ENCODE measurements around the gene SLC37A2. TPM values are rescaled to one million over a fixed set of nuclear protein-coding genes. Genes with fewer than 3 reads are reported as not detected.

Gene SLC37A2
- total RNA-seq, 2 donors from 2014 or later, result 1.0 to 1.3 TPM

DNA sequence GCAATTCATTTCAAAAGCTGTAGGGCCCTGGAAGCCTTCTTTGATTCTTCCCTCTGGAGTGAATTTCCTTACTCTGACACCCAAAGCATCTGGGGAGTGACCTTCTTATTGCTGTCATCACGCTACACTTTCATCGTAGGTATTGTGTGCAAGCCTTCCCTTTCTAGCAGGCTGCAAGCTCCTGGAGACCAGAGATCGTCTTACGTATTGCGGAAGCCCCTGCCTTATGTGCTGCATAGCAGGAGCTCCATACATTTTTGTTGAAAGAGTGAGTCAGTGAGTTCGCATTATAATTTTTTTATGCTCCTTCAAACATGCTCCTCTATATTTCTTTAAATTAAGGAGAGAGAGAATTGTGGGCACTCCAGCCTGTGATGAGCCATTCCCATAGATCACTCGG lies 69.5 kb downstream of the SLC37A2 start:
- Histone ChIP-seq H3K4me3 (ENCODE audit: low read length) (no peak overlapping the region), H3K9me3 (ENCODE audit: control insufficient read depth, low read length) (no peaks in the 10 kb centered on the region), H3K4me1 (ENCODE audit: control insufficient read depth, insufficient read depth, low read length) (no peaks in the 10 kb centered on the region), H3K36me3 (ENCODE audit: control insufficient read depth, insufficient read depth, low read length) (no peaks in the 10 kb centered on the region), H3K27ac (ENCODE audit: low read depth, low read length) (no peak overlapping the region), H3K9ac (ENCODE audit: extremely low read depth, low read length, poor library complexity, severe bottlenecking) (no peak overlapping the region), H3K27me3 (ENCODE audit: control insufficient read depth, insufficient read depth, low read length, poor library complexity, severe bottlenecking) (peaks cover 25% of the 10 kb centered on the region)
- TF ChIP-seq CTCF (conservative IDR thresholded peaks at IDR 0.05), result no peak
- peaks cover 46% of the 10 kb centered on the region for H3K27me3 Mint-ChIP-seq (ENCODE audit: insufficient read depth)
- no peaks in the 10 kb centered on the region for H3K36me3 Mint-ChIP-seq (ENCODE audit: low read depth)
- DNase-seq, result no peak
- peaks cover 2% of the 10 kb centered on the region for H3K4me1 Mint-ChIP-seq
- WGBS, 2 experiments (ENCODE audit: insufficient coverage in 1 of 2, insufficient read length in 1 of 2), result 87 to 93% methylated on average over 3 to 7 of the region's 7 CpGs
- no peak overlapping the region for H3K27ac Mint-ChIP-seq
- H3K9me3 Mint-ChIP-seq, result no peaks in the 10 kb centered on the region
- no peak overlapping the region for H3K4me3 Mint-ChIP-seq

- DNase-seq, result no peak
- Mint-ChIP-seq H3K36me3 (ENCODE audit: low read depth) (no peaks in the 10 kb centered on the region), H3K4me1 (peaks cover 23% of the 10 kb centered on the region), H3K27ac (no peak overlapping the region), H3K9me3 (no peaks in the 10 kb centered on the region), H3K4me3 (no peak overlapping the region), H3K27me3 (ENCODE audit: insufficient read depth) (peaks cover 46% of the 10 kb centered on the region)
- Histone ChIP-seq H3K27ac (ENCODE audit: low read depth, low read length) (no peak overlapping the region), H3K4me3 (ENCODE audit: low read length) (no peak overlapping the region), H3K4me1 (ENCODE audit: control insufficient read depth, insufficient read depth, low read length) (peaks cover 5% of the 10 kb centered on the region), H3K36me3 (ENCODE audit: control insufficient read depth, insufficient read depth, low read length) (no peaks in the 10 kb centered on the region), H3K27me3 (ENCODE audit: control insufficient read depth, insufficient read depth, low read length, poor library complexity, severe bottlenecking) (peaks cover 5% of the 10 kb centered on the region), H3K9ac (ENCODE audit: extremely low read depth, low read length, poor library complexity, severe bottlenecking) (no peak overlapping the region), H3K9me3 (ENCODE audit: control insufficient read depth, low read length) (no peaks in the 10 kb centered on the region)
- no peak for TF ChIP-seq CTCF (conservative IDR thresholded peaks at IDR 0.05)
Observed at GRCh38 chr11:125136001-125136400, 72.9 kb downstream of the SLC37A2 start.

GRCh38 chr11:125138966-125139365 lies 75.9 kb downstream of the SLC37A2 start:
- no peak overlapping the region for H3K4me3 Mint-ChIP-seq
- 86% methylated on average over 8 of the region's 8 CpGs; no CpG with 5 or more reads in 1 of the 2 experiments for WGBS, 2 experiments (ENCODE audit: insufficient coverage in 1 of 2, insufficient read length in 1 of 2)
- H3K4me3 ChIP-seq (ENCODE audit: low read length), result no peak overlapping the region
- no peak overlapping the region for H3K27ac Mint-ChIP-seq
- H3K36me3 Mint-ChIP-seq (ENCODE audit: low read depth), result no peaks in the 10 kb centered on the region
- peak overlapping the region; percentile 76 for H3K27ac ChIP-seq (ENCODE audit: low read depth, low read length)
- H3K27me3 ChIP-seq (ENCODE audit: control insufficient read depth, insufficient read depth, low read length, poor library complexity, severe bottlenecking), result peaks cover 5% of the 10 kb centered on the region
- DNase-seq, result no peak
- peaks cover 47% of the 10 kb centered on the region for H3K27me3 Mint-ChIP-seq (ENCODE audit: insufficient read depth)
- no peak for TF ChIP-seq CTCF (conservative IDR thresholded peaks at IDR 0.05)
- H3K9ac ChIP-seq (ENCODE audit: extremely low read depth, low read length, poor library complexity, severe bottlenecking), result no peak overlapping the region
- H3K4me1 Mint-ChIP-seq, result peaks cover 30% of the 10 kb centered on the region
- no peaks in the 10 kb centered on the region for H3K9me3 ChIP-seq (ENCODE audit: control insufficient read depth, low read length)
- no peaks in the 10 kb centered on the region for H3K36me3 ChIP-seq (ENCODE audit: control insufficient read depth, insufficient read depth, low read length)
- peaks cover 7% of the 10 kb centered on the region for H3K4me1 ChIP-seq (ENCODE audit: control insufficient read depth, insufficient read depth, low read length)
- no peaks in the 10 kb centered on the region for H3K9me3 Mint-ChIP-seq
